Psoas muscle (tissue), 8 donors: Measurements from ENCODE around the gene COL5A1. TPM values are rescaled to one million over a fixed set of nuclear protein-coding genes. Genes with fewer than 3 reads are reported as not detected.

ENCODE experiments used
- ATAC-seq, 4 donors: fragments of 200-7000 bp; cut with Tn5 transposase; one replicate each; pipeline ENCODE4 v1.9.1; 2020; ENCODE audit warnings: moderate library complexity in 3 of 4, mild to moderate bottlenecking in 2 of 4
- DNase-seq, 2 donors: peaks; one replicate each; pipeline ENCODE4 v3.0.0-alpha.2; 2020
- H3K27ac ChIP-seq: fragments of 200-600 bp; one replicate; pipeline ENCODE4 v1.8.0; 2022
- H3K27me3 ChIP-seq, 3 donors: fragments of 200-600 bp in 1 of 3; one replicate each; pipeline versions ENCODE4 v1.6.1 to v1.8.0; 2013 to 2022; ENCODE audit warnings: low read length in 2 of 3, mild to moderate bottlenecking in 2 of 3, moderate library complexity in 1 of 3; ENCODE audit not compliant: insufficient read depth in 3 of 3
- H3K36me3 ChIP-seq, 2 donors: fragments of 200-600 bp in 1 of 2; one replicate each; pipeline versions ENCODE4 v1.6.1 to v1.8.0; 2013 to 2022; ENCODE audit warnings: low read depth in 1 of 2, mild to moderate bottlenecking in 1 of 2, moderate library complexity in 1 of 2; ENCODE audit not compliant: insufficient read depth in 1 of 2
- H3K4me1 ChIP-seq: fragments of 200-600 bp; one replicate; pipeline ENCODE4 v1.8.0; 2022
- H3K4me3 ChIP-seq: fragments of 200-600 bp; one replicate; pipeline ENCODE4 v1.8.0; 2022; ENCODE audit warnings: mild to moderate bottlenecking
- H3K9me3 ChIP-seq: fragments of 200-600 bp; one replicate; pipeline ENCODE4 v1.8.0; 2022
- WGBS, 3 donors: extraction: QIAGEN DNeasy Blood & Tissue Kit; methylation state at CpG; one replicate each; pipeline versions ENCODE4 v1.1.6 to v1.1.7; 2013; 5-methylcytosine and 5-hydroxymethylcytosine counted together
- intact Hi-C, 2 donors: fragments of 100-400 bp; cut with DNase I; formaldehyde crosslinking; loops; one replicate each; pipeline versions ENCODE4 v1.11.0 to v1.14.2; 2022
- polyA plus RNA-seq, 3 donors: library from polyadenylated mRNA; stranded (reverse); fragments of 200-250 nt; gene quantifications; one replicate each; pipeline ENCODE4 v1.2.3, GENCODE V29; 2013
- total RNA-seq, 4 donors: library from RNA; stranded (reverse); fragmentation: NEBNext Ultra II Directional in 2 of 4; extraction: Animal tissue kit (Norgen Biotek cat#: 25700) in 2 of 4; gene quantifications; one replicate each; pipeline versions ENCODE4 v1.2.1 to v1.2.4, GENCODE V29; 2021 to 2023
- TF ChIP-seq, protein P1 (sequence below): fragments of 200-600 bp; IDR thresholded peaks from one replicate; pipeline ENCODE4 v1.8.0; 2022; ENCODE audit warnings: antibody characterized with exemption
- donor health status: healthy with polysubstance abuse.
- donor health status: DM: no; HTN: no; CAD: no; lungs with moderate emphysema.
- donor health status: Bipolar disorder and iron deficiency.
- donor health status: healthy.
- donor health status: DM: yes; HTN: yes; CAD: no.
- donor health status: DM: no; HTN: no; CAD: no.
- donor health status: DM: no; HTN: no; CAD: no.
- donor health status: DM: yes; HTN: yes; CAD: no.

COL5A1 gene
- total and polyA plus RNA-seq, 7 donors, result 1.7 to 11.3 (median 3.4) TPM

- intact Hi-C loops, result no loop called here
- Histone ChIP-seq H3K9me3 (no peaks in the 10 kb centered on the region), H3K4me1 (no peaks in the 10 kb centered on the region), H3K36me3 (no peaks in the 10 kb centered on the region), H3K4me3 (no peak overlapping the region), H3K27me3 (peaks cover 2 to 45% (median 5%) of the 10 kb centered on the region in 3 donors), H3K27ac (no peak overlapping the region)
- peak in 1 of 2 donors; percentile 60 for DNase-seq
- WGBS, 3 donors, result 31 to 32% (median 31%) methylated on average over 18 of the region's 18 CpGs
- TF ChIP-seq, protein P1, sequence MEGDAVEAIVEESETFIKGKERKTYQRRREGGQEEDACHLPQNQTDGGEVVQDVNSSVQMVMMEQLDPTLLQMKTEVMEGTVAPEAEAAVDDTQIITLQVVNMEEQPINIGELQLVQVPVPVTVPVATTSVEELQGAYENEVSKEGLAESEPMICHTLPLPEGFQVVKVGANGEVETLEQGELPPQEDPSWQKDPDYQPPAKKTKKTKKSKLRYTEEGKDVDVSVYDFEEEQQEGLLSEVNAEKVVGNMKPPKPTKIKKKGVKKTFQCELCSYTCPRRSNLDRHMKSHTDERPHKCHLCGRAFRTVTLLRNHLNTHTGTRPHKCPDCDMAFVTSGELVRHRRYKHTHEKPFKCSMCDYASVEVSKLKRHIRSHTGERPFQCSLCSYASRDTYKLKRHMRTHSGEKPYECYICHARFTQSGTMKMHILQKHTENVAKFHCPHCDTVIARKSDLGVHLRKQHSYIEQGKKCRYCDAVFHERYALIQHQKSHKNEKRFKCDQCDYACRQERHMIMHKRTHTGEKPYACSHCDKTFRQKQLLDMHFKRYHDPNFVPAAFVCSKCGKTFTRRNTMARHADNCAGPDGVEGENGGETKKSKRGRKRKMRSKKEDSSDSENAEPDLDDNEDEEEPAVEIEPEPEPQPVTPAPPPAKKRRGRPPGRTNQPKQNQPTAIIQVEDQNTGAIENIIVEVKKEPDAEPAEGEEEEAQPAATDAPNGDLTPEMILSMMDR, result no peak
- no peak for ATAC-seq
These were observed 23.3 kb upstream of the COL5A1 start for GRCh38 chr9:134618163-134618832.

GRCh38 chr9:134618833-134619447 lies 22.7 kb upstream of the COL5A1 start:
- 88 to 90% (median 88%) methylated on average over 13 of the region's 13 CpGs for WGBS, 3 donors
- Histone ChIP-seq H3K4me1 (no peaks in the 10 kb centered on the region), H3K9me3 (no peaks in the 10 kb centered on the region), H3K36me3 (no peaks in the 10 kb centered on the region), H3K27me3 (peaks cover 2 to 47% (median 5%) of the 10 kb centered on the region in 3 donors), H3K27ac (no peak overlapping the region), H3K4me3 (no peak overlapping the region)
- DNase-seq (no peak), ATAC-seq (no peak)
- TF ChIP-seq, protein P1, result no peak
- intact Hi-C loops, result no loop called here

- TF ChIP-seq, protein P1, result no peak
- 85 to 94% (median 92%) methylated on average over 7 of the region's 7 CpGs for WGBS, 3 donors
- peaks cover 0 to 47% (median 5%) of the 10 kb centered on the region in 3 donors for H3K27me3 ChIP-seq
- no peak for ATAC-seq
- no peak overlapping the region for H3K27ac ChIP-seq
- no peaks in the 10 kb centered on the region for H3K9me3 ChIP-seq
- no peak for DNase-seq
- H3K4me1 ChIP-seq, result no peaks in the 10 kb centered on the region
- H3K36me3 ChIP-seq, result no peaks in the 10 kb centered on the region
- H3K4me3 ChIP-seq, result no peak overlapping the region
- intact Hi-C loops, result no loop called here
These were observed 22.1 kb upstream of the COL5A1 start for GRCh38 chr9:134619448-134619982.

GRCh38 chr9:134619983-134620661 lies 21.5 kb upstream of the COL5A1 start:
- no peak for ATAC-seq
- intact Hi-C loops, result no loop called here
- no peaks in the 10 kb centered on the region for H3K9me3 ChIP-seq
- no peak overlapping the region for H3K27ac ChIP-seq
- H3K4me3 ChIP-seq, result no peak overlapping the region
- 67 to 79% (median 75%) methylated on average over 19 of the region's 19 CpGs for WGBS, 3 donors
- no peak for DNase-seq
- H3K27me3 ChIP-seq, result peaks cover 0 to 47% (median 8%) of the 10 kb centered on the region in 3 donors
- H3K4me1 ChIP-seq, result no peaks in the 10 kb centered on the region
- H3K36me3 ChIP-seq, result no peaks in the 10 kb centered on the region
- TF ChIP-seq, protein P1, result no peak
